HUDEP-2 (cell line): Measurements from ENCODE around the gene NRL.
A peak's percentile ranks its signal among the peaks of the same experiment; 100 is the strongest.

ENCODE experiments used
- DNase-seq, 76 experiments: peaks; one replicate each; lab custom pipeline; 2025; ENCODE audit not compliant: unreplicated experiment in 76 of 76; lab: John Stamatoyannopoulos, UW

The NRL gene

GRCh38 chr14:24068711-24069410, 45.9 kb downstream of the NRL start:
- DNase-seq, result no peak

GRCh38 chr14:24067133-24068082, 47.3 kb downstream of the NRL start:
- DNase-seq, result no peak

GRCh38 chr14:24066496-24067132, 48.1 kb downstream of the NRL start:
- no peak for DNase-seq

- DNase-seq, result no peak
These were observed 49.3 kb downstream of the NRL start for GRCh38 chr14:24065408-24065807.

- DNase-seq, result no peak
These were observed 49.9 kb downstream of the NRL start for GRCh38 chr14:24064856-24065255.

- no peak for DNase-seq
These were observed 50.5 kb downstream of the NRL start for GRCh38 chr14:24064091-24064795.

- no peak for DNase-seq
These were observed 51.4 kb downstream of the NRL start for GRCh38 chr14:24063263-24063836.

GRCh38 chr14:24062216-24062980, 52.4 kb downstream of the NRL start:
- DNase-seq, result no peak

- DNase-seq, result no peak
These were observed 53.5 kb downstream of the NRL start for GRCh38 chr14:24060984-24061913.

GRCh38 chr14:24060443-24060842, 54.3 kb downstream of the NRL start:
- DNase-seq, result no peak

GRCh38 chr14:24059841-24060388, 54.8 kb downstream of the NRL start:
- DNase-seq, result no peak

- DNase-seq, result peak in 1 of 76 experiments; percentile 1
These were observed 55.7 kb downstream of the NRL start for GRCh38 chr14:24058951-24059475.

GRCh38 chr14:24058260-24058950, 56.3 kb downstream of the NRL start:
- peak in 64 of 76 experiments; percentile 8 to 80 (median 50) for DNase-seq

- DNase-seq, result no peak
These were observed 56.9 kb downstream of the NRL start for GRCh38 chr14:24057867-24058259.

- DNase-seq, result no peak
These were observed 57.5 kb downstream of the NRL start for GRCh38 chr14:24057271-24057670.

GRCh38 chr14:24056800-24057184, 58.0 kb downstream of the NRL start:
- DNase-seq, result no peak

GRCh38 chr14:24055971-24056799, 58.6 kb downstream of the NRL start:
- DNase-seq, result no peak
